ENCODE data around the gene KMT5C. TPM values are rescaled to one million over a fixed set of nuclear protein-coding genes. Genes with fewer than 3 reads are reported as not detected.

The KMT5C gene
- total and polyA plus RNA-seq, 2 experiments from 2014 or later = 14.2 to 34.3 TPM

DNA sequence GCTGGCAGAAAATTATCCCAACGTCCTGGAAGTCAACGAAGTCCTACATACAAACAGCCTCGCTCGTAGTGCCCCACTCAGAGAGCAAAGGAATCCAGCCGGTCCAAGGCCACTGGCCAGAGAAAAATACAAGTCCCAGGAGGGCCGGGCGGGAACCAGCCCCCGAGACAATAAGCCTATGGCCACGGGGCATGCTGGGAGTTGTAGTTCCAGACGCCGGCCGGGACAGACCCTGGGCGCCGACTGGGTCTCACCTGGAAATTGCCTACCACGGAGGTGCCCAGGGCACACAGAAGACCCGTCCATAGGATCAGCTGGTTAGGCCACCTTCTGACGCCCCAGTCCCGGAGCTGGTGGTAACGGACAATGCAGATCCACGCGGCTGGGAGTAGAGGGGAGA lies 19.9 kb upstream of the KMT5C start:
- Histone ChIP-seq H3K4me2 (peak overlapping the region; percentile 87), H3K79me2 (replicated peaks; ENCODE audit: insufficient read depth) (no peaks in the 10 kb centered on the region), H3K4me3 (peak overlapping the region; percentile 60), H3K36me3 (ENCODE audit: insufficient read depth) (no peaks in the 10 kb centered on the region), H3F3A (replicated peaks; ENCODE audit: low read depth) (peaks cover 4% of the 10 kb centered on the region; the same call in 1 of the 2 replicates), H3K27me3 (ENCODE audit: insufficient read depth) (no peaks in the 10 kb centered on the region), H4K20me1 (replicated peaks; ENCODE audit: insufficient read depth) (no peaks in the 10 kb centered on the region; the same call in 1 of the 2 replicates), H2AFZ (peak overlapping the region; percentile 99), H3K4me1 (ENCODE audit: insufficient read depth) (peaks cover 5% of the 10 kb centered on the region; the same call in 1 of the 2 replicates), H3K9me2 (ENCODE audit: insufficient read depth) (no peaks in the 10 kb centered on the region), H3K27ac (ENCODE audit: low read depth) (no peak overlapping the region)
- TF ChIP-seq JUNB (IDR thresholded peaks at IDR 0.05; ENCODE audit: unreplicated experiment) (no peak), ETS1 (IDR thresholded peaks at IDR 0.05) (peak; percentile 95), STAT1 (IDR thresholded peaks at IDR 0.05; ENCODE audit: unreplicated experiment) (no peak), REST (IDR thresholded peaks at IDR 0.05; ENCODE audit: unreplicated experiment) (no peak), EZH2 (IDR thresholded peaks at IDR 0.05; ENCODE audit: low read depth, unreplicated experiment) (no peak), ZNF331 (CRISPR knock-in tag; IDR thresholded peaks at IDR 0.05; ENCODE audit: low read depth) (no peak)
- H3K36me3 Mint-ChIP-seq (ENCODE audit: low read depth) = no peaks in the 10 kb centered on the region; the same call in 2 of the 3 replicates
- no peaks in the 10 kb centered on the region; the same call in 2 of the 3 replicates for H3K9me3 Mint-ChIP-seq
- H3K27me3 Mint-ChIP-seq (ENCODE audit: insufficient read depth, low read depth, poor library complexity) = peaks cover 9% of the 10 kb centered on the region
- H3K4me1 Mint-ChIP-seq = peaks cover 15% of the 10 kb centered on the region
- DNase-seq (ENCODE audit: low spot score) (peak; percentile 97), ATAC-seq (peak; percentile 96)
- H3K4me3 Mint-ChIP-seq = peak overlapping the region; percentile 77
- peak overlapping the region; percentile 70; the same call in 1 of the 2 replicates for H3K27ac Mint-ChIP-seq

GRCh38 chr19:55320844-55321419 lies 18.7 kb upstream of the KMT5C start:
- Histone ChIP-seq H3K4me1 (ENCODE audit: insufficient read depth) (peaks cover 5% of the 10 kb centered on the region; the same call in 1 of the 2 replicates), H3K4me2 (no peak overlapping the region), H3F3A (replicated peaks; ENCODE audit: low read depth) (peaks cover 4% of the 10 kb centered on the region; the same call in 1 of the 2 replicates), H4K20me1 (replicated peaks; ENCODE audit: insufficient read depth) (no peaks in the 10 kb centered on the region; the same call in 1 of the 2 replicates), H3K4me3 (no peak overlapping the region), H3K9me2 (ENCODE audit: insufficient read depth) (no peaks in the 10 kb centered on the region), H3K36me3 (ENCODE audit: insufficient read depth) (no peaks in the 10 kb centered on the region), H3K27ac (ENCODE audit: low read depth) (no peak overlapping the region), H3K79me2 (replicated peaks; ENCODE audit: insufficient read depth) (no peaks in the 10 kb centered on the region), H3K27me3 (ENCODE audit: insufficient read depth) (no peaks in the 10 kb centered on the region), H2AFZ (no peak overlapping the region)
- ATAC-seq = no peak
- H3K4me3 Mint-ChIP-seq = no peak overlapping the region
- TF ChIP-seq ETS1 (IDR thresholded peaks at IDR 0.05) (no peak), POLR2AphosphoS5 (IDR thresholded peaks at IDR 0.05; ENCODE audit: low read depth) (no peak), CREB1 (CRISPR knock-in tag; IDR thresholded peaks at IDR 0.05; ENCODE audit: low read depth) (no peak), NANOG (IDR thresholded peaks at IDR 0.05; ENCODE audit: borderline replicate concordance) (no peak)
- H3K27ac Mint-ChIP-seq = no peak overlapping the region
- no peaks in the 10 kb centered on the region; the same call in 2 of the 3 replicates for H3K36me3 Mint-ChIP-seq (ENCODE audit: low read depth)
- DNase-seq (ENCODE audit: low spot score) = no peak
- H3K27me3 Mint-ChIP-seq (ENCODE audit: insufficient read depth, low read depth, poor library complexity) = peaks cover 12% of the 10 kb centered on the region
- no peaks in the 10 kb centered on the region; the same call in 2 of the 3 replicates for H3K9me3 Mint-ChIP-seq
- peaks cover 15% of the 10 kb centered on the region for H3K4me1 Mint-ChIP-seq

All from GM23338 (cell line).